GM12875 (cell line): ENCODE results near the gene INTU.

Experiments used
- H3K4me3 ChIP-seq: one replicate; pipeline ENCODE4 v1.5.1; 2011; ENCODE audit warnings: low read depth, low read length, control low read depth
- TF ChIP-seq, protein P1 (sequence below): IDR thresholded peaks from 2 replicates; pipeline ENCODE4 v1.5.1; 2011; ENCODE audit warnings: low read depth, mild to moderate bottlenecking, control low read depth, inconsistent platforms, low read length, moderate library complexity, borderline replicate concordance; ENCODE audit not compliant: insufficient read depth

The INTU gene

DNA sequence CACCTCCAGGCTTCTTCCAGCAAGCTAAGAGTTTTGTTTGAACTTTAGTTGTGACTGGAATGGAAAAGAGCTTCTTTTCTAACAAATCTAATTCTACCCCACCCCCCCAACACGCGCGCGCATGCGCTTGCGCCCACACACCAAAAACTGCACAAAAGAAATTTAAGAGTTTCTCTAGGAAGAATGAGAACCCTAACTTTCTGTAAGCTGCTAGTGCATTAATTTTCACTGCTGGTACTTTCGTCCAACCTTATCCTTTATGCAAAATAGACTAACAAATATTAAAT is 9.0 kb upstream of the INTU start:
- TF ChIP-seq, protein P1, sequence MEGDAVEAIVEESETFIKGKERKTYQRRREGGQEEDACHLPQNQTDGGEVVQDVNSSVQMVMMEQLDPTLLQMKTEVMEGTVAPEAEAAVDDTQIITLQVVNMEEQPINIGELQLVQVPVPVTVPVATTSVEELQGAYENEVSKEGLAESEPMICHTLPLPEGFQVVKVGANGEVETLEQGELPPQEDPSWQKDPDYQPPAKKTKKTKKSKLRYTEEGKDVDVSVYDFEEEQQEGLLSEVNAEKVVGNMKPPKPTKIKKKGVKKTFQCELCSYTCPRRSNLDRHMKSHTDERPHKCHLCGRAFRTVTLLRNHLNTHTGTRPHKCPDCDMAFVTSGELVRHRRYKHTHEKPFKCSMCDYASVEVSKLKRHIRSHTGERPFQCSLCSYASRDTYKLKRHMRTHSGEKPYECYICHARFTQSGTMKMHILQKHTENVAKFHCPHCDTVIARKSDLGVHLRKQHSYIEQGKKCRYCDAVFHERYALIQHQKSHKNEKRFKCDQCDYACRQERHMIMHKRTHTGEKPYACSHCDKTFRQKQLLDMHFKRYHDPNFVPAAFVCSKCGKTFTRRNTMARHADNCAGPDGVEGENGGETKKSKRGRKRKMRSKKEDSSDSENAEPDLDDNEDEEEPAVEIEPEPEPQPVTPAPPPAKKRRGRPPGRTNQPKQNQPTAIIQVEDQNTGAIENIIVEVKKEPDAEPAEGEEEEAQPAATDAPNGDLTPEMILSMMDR: no peak
- no peak overlapping the region for H3K4me3 ChIP-seq

DNA sequence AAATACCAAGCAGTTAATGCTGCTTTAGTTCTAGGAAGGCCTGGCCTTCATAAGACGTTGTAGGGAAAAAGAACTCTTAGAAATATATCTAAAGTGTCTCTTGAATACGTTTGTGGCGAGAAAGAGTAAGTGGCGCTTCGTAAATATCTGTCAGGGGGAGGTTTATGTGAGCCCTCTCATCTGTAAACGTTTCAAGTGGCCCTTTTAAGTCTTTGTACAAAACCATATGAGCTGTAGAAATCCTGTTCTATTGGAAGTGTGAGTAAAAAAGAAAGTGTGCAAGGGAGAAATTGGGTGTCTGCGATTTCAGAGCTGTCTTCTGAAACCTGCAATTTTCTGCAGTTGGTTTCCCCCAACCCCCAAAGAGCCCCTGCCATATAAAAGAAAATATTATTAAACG is 8.6 kb upstream of the INTU start:
- TF ChIP-seq, protein P1: no peak
- no peak overlapping the region for H3K4me3 ChIP-seq

DNA sequence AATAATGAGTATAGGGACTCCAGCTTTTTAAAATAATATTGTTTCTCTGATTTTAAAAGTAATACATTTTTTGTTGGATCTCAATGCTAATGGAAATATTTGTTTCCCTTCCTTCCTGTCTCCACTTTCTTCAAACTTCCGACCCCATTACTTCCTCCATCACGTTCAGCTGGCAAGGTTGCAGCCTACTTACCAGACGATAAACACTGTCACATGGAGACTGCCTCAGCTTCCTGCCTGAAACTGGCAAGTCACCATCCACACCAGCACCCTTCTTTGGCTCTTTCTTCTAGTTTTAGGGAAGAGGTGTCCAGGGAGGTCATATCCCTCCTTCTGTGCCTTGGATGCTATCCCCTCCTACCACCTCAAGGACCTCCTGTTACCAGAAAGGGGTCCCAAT is 3.4 kb upstream of the INTU start:
- no peak overlapping the region for H3K4me3 ChIP-seq
- TF ChIP-seq, protein P1: no peak

DNA sequence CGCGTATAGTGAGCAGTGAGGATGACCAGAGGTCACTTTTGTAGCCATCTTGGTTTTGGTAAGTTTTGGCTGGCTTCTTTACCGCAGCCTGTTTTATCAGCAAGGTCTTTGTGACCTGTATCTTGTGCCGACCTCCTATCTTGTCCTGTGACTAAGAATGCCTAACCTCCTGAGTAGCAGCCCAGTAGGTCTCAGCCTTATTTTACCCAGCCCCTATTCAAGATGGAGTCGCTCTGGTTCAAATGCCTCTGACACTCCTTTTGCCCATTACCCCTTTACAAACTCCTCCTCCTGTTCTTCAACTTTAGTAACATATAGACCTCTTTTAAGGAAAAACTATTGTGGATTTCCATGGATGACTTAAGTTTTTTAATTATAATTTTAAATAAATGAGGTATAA is 2.6 kb upstream of the INTU start:
- no peak overlapping the region for H3K4me3 ChIP-seq
- TF ChIP-seq, protein P1: no peak

DNA sequence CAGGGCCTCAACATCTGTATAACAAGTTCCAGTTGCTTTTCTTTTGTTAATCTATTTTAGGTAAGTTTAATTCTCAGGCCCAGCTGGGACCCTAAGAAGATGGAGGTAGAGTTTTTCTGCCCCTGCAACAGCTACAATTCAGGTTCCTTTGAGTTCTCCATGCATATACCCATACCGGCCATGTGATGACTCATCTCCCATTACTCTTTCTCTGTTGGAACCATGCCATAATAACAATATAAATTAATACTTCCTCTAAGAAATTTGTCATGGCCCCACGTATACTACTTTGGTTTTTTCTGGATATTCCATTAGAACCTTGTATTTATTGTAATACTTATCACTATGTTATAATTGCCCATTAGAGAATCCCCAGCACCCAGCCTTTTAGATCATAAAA is 1.3 kb upstream of the INTU start:
- H3K4me3 ChIP-seq: no peak overlapping the region
- TF ChIP-seq, protein P1: no peak

DNA sequence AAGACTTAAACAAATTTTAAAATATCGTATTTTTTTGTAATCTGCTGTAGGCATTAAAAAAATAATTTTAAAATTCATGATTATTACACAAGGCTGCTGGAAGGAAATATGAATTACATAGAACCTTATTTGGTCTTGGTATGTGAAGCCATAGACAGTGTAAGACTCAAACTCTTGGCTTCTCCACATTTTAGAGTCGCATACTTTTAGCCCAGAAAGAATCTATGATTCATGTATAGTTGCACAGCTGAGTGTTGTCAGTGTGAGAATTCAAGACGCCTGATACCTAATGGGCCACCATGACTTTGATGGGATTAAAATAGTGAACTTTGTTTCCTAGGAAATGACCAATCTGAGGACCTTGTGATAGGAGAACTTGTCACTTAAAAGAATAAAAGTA is 1.4 kb downstream of the INTU start:
- TF ChIP-seq, protein P1: no peak
- H3K4me3 ChIP-seq: no peak overlapping the region

DNA sequence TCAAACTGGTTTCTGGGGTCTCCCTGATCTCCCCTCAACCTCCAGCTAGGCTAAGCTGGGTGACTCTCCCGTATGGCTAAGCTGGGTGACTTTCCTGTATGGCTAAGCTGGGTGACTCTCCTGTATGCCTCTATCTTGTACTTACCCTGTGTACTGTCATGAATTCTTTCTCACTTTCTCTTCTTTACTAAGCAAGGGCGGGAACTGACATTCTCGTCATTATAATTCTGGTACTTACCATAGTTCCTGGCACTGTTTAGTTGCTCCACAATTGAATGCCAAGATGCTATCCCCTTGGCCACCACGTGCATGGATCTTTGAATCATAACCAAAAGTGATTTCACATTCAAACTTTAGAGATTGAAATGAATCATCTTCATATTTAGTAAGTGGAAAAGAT is 8.8 kb downstream of the INTU start:
- TF ChIP-seq, protein P1: no peak
- no peak overlapping the region for H3K4me3 ChIP-seq
